ENCODE data around the gene RPL13. TPM values are rescaled to one million over a fixed set of nuclear protein-coding genes. Genes with fewer than 3 reads are reported as not detected.

Gene RPL13
- total and polyA plus RNA-seq, 9 of the 15 experiments (the other 6 are each of a cell fraction or from before 2014, with no cell fraction given): 227 to 6,042 (median 1,633) TPM

DNA sequence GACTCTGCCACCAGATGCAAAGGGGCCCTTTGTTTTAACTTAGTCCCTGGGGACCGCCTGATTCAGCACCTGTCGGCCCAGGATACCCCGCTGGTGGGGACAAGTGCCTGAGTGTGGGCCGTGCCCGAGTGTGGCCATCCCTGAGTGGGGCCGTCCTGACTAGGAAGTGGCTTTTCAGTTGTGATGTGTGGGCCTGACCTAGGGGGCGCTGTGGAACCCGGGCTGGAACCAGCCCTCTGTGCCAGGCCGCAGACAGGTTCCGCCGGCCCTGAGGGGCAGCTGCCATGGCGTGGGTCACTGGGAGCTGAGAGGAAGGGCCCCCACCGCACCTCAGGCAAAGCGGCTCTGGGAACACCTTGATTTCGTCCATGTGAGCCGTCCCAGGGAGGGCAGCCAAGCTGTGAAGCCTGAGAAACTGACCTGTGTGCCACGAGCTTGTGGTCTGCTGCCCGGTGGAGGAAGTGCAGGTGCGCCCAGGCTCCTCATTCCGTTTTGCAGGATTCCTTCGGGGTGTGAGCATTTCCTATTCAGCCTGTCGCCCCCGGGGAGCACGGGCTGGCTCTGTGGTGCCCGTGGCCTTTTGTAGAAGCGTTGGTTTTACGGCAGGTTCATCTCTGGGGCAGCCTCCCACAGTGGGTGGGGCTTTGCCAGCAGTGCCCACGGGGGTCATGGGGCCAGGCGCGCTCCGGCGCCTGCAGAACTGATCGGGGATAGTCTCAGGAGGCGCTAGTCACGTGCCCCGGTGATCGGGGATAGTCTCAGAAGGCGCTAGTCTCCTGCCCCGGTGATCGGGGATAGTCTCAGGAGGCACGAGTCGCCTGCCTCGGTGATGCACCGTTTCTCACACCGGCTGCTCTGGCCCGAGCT is 5.3 kb downstream of the RPL13 start (continued):
- TF ChIP-seq TARDBP (IDR thresholded peaks at IDR 0.05) (no peak), C11orf30 (IDR thresholded peaks at IDR 0.05; ENCODE audit: low read depth) (no peak), IFI16 (CRISPR knock-in tag; IDR thresholded peaks at IDR 0.05) (no peak), MAFG (tag; conservative IDR thresholded peaks at IDR 0.05) (no peak), L3MBTL2 (IDR thresholded peaks at IDR 0.05) (peak; percentile 60), FOSL1 (tag; conservative IDR thresholded peaks at IDR 0.05) (no peak), MYNN (IDR thresholded peaks at IDR 0.05) (peak; percentile 23; the same call in 1 of the 2 replicates), MYNN (CRISPR knock-in tag; IDR thresholded peaks at IDR 0.05) (no peak), SMAD1 (IDR thresholded peaks at IDR 0.05; ENCODE audit: low read depth, low read length, partially characterized antibody) (no peak), TRIM24 (IDR thresholded peaks at IDR 0.05) (no peak), ZNF766 (CRISPR knock-in tag; conservative IDR thresholded peaks at IDR 0.05) (no peak), ZNF696 (CRISPR knock-in tag; conservative IDR thresholded peaks at IDR 0.05) (0 out of 2 replicates have a peak, but pooled peaks have one; percentile 26), FOXK1 (CRISPR knock-in tag; IDR thresholded peaks at IDR 0.05; ENCODE audit: borderline replicate concordance) (no peak), ATF1 (CRISPR knock-in tag; IDR thresholded peaks at IDR 0.05) (no peak), ATF1 (tag; IDR thresholded peaks at IDR 0.05) (0 out of 2 replicates have a peak, but pooled peaks have one; percentile 4)
- TF ChIP-seq, protein P1, sequence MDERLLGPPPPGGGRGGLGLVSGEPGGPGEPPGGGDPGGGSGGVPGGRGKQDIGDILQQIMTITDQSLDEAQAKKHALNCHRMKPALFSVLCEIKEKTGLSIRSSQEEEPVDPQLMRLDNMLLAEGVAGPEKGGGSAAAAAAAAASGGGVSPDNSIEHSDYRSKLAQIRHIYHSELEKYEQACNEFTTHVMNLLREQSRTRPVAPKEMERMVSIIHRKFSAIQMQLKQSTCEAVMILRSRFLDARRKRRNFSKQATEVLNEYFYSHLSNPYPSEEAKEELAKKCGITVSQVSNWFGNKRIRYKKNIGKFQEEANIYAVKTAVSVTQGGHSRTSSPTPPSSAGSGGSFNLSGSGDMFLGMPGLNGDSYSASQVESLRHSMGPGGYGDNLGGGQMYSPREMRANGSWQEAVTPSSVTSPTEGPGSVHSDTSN (CRISPR knock-in tag; IDR thresholded peaks at IDR 0.05; ENCODE audit: low read depth): no peak
- TF ChIP-seq, protein P1 (tag; conservative IDR thresholded peaks at IDR 0.05; ENCODE audit: low read depth): no peak
- TF ChIP-seq, protein P2, sequence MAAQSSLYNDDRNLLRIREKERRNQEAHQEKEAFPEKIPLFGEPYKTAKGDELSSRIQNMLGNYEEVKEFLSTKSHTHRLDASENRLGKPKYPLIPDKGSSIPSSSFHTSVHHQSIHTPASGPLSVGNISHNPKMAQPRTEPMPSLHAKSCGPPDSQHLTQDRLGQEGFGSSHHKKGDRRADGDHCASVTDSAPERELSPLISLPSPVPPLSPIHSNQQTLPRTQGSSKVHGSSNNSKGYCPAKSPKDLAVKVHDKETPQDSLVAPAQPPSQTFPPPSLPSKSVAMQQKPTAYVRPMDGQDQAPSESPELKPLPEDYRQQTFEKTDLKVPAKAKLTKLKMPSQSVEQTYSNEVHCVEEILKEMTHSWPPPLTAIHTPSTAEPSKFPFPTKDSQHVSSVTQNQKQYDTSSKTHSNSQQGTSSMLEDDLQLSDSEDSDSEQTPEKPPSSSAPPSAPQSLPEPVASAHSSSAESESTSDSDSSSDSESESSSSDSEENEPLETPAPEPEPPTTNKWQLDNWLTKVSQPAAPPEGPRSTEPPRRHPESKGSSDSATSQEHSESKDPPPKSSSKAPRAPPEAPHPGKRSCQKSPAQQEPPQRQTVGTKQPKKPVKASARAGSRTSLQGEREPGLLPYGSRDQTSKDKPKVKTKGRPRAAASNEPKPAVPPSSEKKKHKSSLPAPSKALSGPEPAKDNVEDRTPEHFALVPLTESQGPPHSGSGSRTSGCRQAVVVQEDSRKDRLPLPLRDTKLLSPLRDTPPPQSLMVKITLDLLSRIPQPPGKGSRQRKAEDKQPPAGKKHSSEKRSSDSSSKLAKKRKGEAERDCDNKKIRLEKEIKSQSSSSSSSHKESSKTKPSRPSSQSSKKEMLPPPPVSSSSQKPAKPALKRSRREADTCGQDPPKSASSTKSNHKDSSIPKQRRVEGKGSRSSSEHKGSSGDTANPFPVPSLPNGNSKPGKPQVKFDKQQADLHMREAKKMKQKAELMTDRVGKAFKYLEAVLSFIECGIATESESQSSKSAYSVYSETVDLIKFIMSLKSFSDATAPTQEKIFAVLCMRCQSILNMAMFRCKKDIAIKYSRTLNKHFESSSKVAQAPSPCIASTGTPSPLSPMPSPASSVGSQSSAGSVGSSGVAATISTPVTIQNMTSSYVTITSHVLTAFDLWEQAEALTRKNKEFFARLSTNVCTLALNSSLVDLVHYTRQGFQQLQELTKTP (IDR thresholded peaks at IDR 0.05; ENCODE audit: low read depth in 1 of 2, partially characterized antibody in 2 of 2): no peak
- TF ChIP-seq, protein P3, sequence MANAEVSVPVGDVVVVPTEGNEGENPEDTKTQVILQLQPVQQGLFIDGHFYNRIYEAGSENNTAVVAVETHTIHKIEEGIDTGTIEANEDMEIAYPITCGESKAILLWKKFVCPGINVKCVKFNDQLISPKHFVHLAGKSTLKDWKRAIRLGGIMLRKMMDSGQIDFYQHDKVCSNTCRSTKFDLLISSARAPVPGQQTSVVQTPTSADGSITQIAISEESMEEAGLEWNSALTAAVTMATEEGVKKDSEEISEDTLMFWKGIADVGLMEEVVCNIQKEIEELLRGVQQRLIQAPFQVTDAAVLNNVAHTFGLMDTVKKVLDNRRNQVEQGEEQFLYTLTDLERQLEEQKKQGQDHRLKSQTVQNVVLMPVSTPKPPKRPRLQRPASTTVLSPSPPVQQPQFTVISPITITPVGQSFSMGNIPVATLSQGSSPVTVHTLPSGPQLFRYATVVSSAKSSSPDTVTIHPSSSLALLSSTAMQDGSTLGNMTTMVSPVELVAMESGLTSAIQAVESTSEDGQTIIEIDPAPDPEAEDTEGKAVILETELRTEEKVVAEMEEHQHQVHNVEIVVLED (CRISPR knock-in tag; IDR thresholded peaks at IDR 0.05): no peak
- TF ChIP-seq, protein P4, sequence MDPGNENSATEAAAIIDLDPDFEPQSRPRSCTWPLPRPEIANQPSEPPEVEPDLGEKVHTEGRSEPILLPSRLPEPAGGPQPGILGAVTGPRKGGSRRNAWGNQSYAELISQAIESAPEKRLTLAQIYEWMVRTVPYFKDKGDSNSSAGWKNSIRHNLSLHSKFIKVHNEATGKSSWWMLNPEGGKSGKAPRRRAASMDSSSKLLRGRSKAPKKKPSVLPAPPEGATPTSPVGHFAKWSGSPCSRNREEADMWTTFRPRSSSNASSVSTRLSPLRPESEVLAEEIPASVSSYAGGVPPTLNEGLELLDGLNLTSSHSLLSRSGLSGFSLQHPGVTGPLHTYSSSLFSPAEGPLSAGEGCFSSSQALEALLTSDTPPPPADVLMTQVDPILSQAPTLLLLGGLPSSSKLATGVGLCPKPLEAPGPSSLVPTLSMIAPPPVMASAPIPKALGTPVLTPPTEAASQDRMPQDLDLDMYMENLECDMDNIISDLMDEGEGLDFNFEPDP (CRISPR knock-in tag; IDR thresholded peaks at IDR 0.05): no peak
